Kidney epithelial cell (primary cell): ENCODE results near the gene ZC3HAV1. TPM values are rescaled to one million over a fixed set of nuclear protein-coding genes. Genes with fewer than 3 reads are reported as not detected.
"Not testable (repeated sequence)": the region's sequence is repeated elsewhere in the genome, so short reads cannot be mapped to it uniquely, and the experiment has no call there.

Experiments used
- DNase-seq: peaks from one replicate; pipeline ENCODE4 v3.0.0-alpha.2; 2010; ENCODE audit warnings: low read depth
- H3K27me3 ChIP-seq: 2 replicates; pipeline ENCODE4 v1.6.0; 2011; ENCODE audit warnings: low read length; ENCODE audit not compliant: control insufficient read depth, insufficient read depth
- H3K36me3 ChIP-seq: 2 replicates; pipeline ENCODE4 v1.5.1; 2011; ENCODE audit warnings: low read length; ENCODE audit not compliant: control insufficient read depth, insufficient read depth
- H3K4me3 ChIP-seq: 2 replicates; pipeline ENCODE4 v1.5.1; 2011; ENCODE audit warnings: low read depth, mild to moderate bottlenecking, control low read depth, low read length
- total RNA-seq: library from RNA; depleted of rRNA; stranded (reverse); fragments of >200 nt; gene quantifications from 2 replicates; pipeline ENCODE4 v1.2.3, GENCODE V29; 2015
- TF ChIP-seq, protein P1 (sequence below): IDR thresholded peaks from 2 replicates; pipeline ENCODE4 v1.5.1; 2011; ENCODE audit warnings: mild to moderate bottlenecking, moderate library complexity, low read length, control low read depth, inconsistent platforms; ENCODE audit not compliant: insufficient read depth, poor library complexity, severe bottlenecking

Gene ZC3HAV1
- total RNA-seq, 1 donor from 2014 or later = 43.4 TPM

DNA sequence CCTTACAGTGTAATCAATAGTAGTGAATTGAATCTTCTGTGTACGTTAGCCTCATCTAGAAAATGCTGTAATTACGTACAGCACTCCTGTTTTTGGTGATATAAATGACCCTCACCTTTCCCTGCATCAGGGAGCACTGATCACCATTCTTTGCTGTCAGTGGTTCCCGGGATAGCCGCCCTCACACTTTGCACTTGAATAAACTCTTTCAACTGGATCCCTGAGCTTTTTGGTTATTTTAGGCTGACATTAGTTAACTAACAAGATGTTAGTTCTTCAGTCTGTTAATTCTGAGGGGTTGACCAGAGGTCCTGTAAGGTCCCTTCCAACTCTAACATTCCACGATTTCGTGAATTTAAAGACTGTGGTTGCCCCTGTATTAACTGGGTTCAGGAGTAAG is 23.4 kb upstream of the ZC3HAV1 start:
- Histone ChIP-seq H3K27me3 (no peaks in the 10 kb centered on the region), H3K4me3 (peak overlapping the region; percentile 77), H3K36me3 (no peaks in the 10 kb centered on the region)
- TF ChIP-seq, protein P1, sequence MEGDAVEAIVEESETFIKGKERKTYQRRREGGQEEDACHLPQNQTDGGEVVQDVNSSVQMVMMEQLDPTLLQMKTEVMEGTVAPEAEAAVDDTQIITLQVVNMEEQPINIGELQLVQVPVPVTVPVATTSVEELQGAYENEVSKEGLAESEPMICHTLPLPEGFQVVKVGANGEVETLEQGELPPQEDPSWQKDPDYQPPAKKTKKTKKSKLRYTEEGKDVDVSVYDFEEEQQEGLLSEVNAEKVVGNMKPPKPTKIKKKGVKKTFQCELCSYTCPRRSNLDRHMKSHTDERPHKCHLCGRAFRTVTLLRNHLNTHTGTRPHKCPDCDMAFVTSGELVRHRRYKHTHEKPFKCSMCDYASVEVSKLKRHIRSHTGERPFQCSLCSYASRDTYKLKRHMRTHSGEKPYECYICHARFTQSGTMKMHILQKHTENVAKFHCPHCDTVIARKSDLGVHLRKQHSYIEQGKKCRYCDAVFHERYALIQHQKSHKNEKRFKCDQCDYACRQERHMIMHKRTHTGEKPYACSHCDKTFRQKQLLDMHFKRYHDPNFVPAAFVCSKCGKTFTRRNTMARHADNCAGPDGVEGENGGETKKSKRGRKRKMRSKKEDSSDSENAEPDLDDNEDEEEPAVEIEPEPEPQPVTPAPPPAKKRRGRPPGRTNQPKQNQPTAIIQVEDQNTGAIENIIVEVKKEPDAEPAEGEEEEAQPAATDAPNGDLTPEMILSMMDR = no peak
- DNase-seq = no peak

DNA sequence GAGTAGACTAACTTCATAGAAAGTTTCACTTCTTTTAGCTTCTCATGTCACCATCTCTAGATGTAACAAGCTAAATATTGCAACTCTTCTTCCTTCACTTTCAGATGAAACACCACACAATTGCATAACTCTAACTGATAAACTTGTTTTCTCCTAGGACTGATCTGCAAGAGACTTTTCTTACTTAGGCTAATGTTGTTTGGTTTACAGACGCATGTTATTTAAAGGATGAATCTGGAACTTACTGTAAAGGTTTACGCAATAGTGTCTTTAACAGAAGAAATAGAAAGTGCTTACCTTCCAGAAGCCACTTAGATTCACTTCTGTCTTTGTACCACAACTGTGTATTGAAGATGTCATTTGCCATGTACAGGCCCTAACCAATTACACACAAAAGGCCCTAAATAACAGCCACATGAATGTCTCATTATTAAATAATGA is 22.1 kb upstream of the ZC3HAV1 start:
- TF ChIP-seq, protein P1 = no peak
- no peaks in the 10 kb centered on the region for H3K36me3 ChIP-seq

DNA sequence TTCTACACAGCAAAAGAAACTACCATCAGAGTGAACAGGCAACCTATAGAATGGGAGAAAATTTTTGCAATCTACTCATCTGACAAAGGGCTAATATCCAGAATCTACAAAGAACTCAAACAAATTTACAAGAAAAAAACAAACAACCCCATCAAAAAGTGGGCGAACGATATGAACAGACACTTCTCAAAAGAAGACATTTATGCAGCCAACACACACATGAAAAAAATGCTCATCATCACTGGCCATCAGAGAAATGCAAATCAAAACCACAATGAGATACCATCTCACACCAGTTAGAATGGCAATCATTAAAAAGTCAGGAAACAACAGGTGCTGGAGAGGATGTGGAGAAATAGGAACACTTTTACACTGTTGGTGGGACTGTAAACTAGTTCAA is 20.3 kb upstream of the ZC3HAV1 start:
- not testable (repeated sequence) for H3K4me3 ChIP-seq, H3K27me3 ChIP-seq, DNase-seq, H3K36me3 ChIP-seq

More for the DNA sequence above, 22.1 kb upstream of the ZC3HAV1 start:
- DNase-seq = no peak
- H3K4me3 ChIP-seq = no peak overlapping the region
- H3K27me3 ChIP-seq = no peaks in the 10 kb centered on the region

DNA sequence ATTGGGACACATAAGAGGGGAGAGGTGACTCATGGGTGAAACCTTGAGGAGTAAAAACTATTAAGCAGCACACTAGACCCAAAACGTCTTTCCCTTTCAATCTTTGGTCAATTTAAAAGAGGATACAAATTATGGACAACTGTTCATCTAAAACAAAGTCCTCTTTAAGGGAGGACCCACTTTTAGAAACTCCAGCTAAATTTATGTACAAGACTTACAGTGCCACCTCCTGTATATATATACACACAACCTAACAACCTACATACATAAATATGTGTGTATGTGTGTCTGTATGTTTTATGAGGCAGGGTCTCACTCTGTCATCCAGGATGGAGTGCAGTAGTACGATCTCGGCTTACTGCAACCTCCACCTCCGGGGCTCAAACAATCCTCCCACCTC is 18.1 kb upstream of the ZC3HAV1 start:
- H3K27me3 ChIP-seq = no peaks in the 10 kb centered on the region
- no peak overlapping the region for H3K4me3 ChIP-seq
- TF ChIP-seq, protein P1 = no peak
- no peaks in the 10 kb centered on the region for H3K36me3 ChIP-seq
- DNase-seq = no peak

DNA sequence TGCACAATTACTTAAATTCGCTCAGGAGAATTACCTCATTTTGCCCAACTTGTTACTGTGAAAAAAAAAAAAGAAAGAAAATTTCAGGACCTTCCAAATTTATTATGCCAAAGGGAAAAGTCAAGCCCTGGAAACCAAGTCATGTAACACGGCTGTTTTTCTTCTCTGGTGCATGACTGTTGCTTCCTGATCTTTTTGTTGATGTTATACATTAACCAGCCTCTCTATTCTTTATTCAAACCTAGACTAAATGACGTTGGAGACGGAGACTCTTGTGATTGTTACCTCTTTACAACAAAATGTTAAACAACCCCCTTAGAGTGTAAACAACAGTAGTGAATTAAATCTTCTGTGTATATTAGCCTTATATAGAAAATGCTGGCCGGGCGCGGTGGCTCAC is 16.1 kb upstream of the ZC3HAV1 start:
- no peak overlapping the region for H3K4me3 ChIP-seq
- no peaks in the 10 kb centered on the region for H3K36me3 ChIP-seq
- TF ChIP-seq, protein P1 = no peak
- H3K27me3 ChIP-seq = no peaks in the 10 kb centered on the region
- no peak for DNase-seq

DNA sequence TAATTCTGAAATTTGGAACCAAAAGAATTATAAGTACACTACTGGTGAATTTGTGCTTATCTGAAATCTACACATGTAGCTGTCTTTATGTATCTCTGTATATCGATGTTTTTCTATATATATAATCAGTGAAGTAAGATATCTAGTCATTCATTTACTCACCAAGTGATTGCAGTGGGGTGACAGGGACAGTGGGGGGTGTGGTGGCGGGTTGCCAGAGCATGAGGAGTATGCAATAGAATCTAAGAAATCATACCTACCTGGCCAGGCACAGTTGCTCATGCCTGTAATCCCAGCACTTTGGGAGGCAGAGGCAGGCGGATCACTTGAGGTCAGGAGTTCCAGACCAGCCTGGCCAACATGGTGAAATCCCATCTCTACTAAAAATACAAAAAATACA is 15.5 kb upstream of the ZC3HAV1 start:
- DNase-seq, H3K4me3 ChIP-seq, H3K27me3 ChIP-seq, H3K36me3 ChIP-seq: not testable (repeated sequence)

DNA sequence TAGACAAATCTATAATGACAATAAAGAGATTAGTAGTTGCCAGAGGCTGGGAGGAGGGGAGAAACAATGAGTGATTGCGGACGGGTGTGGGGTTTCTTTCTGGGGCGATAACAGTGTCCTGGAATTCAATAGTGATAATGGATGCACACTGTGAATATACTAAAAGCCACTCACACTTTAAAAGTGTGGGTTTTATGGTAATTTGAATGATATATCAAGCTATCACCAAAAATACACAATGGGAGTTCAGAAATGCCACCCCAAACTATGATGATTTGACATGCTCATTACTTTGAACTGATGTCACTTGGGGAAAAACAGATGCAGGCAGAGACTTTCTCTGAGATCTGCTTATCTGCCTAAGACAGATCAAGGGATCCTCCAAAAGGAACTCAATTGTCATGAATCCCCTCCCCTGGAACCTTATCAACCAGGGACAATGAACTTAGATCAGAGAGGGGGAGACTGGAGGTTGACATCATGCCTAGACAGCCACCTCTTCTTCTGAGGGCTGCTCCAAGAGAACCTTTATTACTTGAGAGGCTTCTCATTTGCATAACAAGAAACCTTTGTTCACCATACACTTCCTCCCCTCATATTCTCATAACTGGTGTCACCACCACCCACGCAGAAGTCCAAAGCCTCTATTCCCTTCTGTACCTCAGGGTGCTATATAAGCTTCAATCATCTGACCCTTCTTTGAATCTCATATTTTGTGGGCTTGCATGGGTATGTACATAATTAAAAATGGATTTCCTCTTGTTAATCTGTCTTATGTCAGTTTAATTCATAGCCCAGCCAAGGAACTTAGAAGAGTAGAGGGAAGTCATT is 14.8 kb upstream of the ZC3HAV1 start:
- no peaks in the 10 kb centered on the region for H3K27me3 ChIP-seq
- no peaks in the 10 kb centered on the region for H3K36me3 ChIP-seq
- TF ChIP-seq, protein P1 = no peak
- DNase-seq = no peak
- H3K4me3 ChIP-seq = no peak overlapping the region
